ENCODE results near the gene GLOD4. TPM values are rescaled to one million over a fixed set of nuclear protein-coding genes. Genes with fewer than 3 reads are reported as not detected.
"Not testable (repeated sequence)": the region's sequence is repeated elsewhere in the genome, so short reads cannot be mapped to it uniquely, and the experiment has no call there.

Gene GLOD4
- polyA plus RNA-seq, 3 donors from 2014 or later: 90.8 to 94.9 (median 92.0) TPM

GRCh38 chr17:796609-797008 is 14.5 kb upstream of the GLOD4 start:
- Mint-ChIP-seq H3K27me3 (ENCODE audit: low read depth in 3 of 3) (peaks cover 0 to 3% (median 1%) of the 10 kb centered on the region in 3 donors), H3K4me1 (peaks cover 7% of the 10 kb centered on the region in 2 donors), H3K36me3 (peaks cover 0 to 9% (median 2%) of the 10 kb centered on the region in 3 donors), H3K4me3 (no peak overlapping the region), H3K27ac (no peak overlapping the region), H3K9me3 (no peaks in the 10 kb centered on the region)
- no peak for DNase-seq

- peaks cover 7 to 10% of the 10 kb centered on the region in 2 donors for H3K4me1 Mint-ChIP-seq
- DNase-seq: no peak
- H3K4me3 Mint-ChIP-seq: no peak overlapping the region
- no peak overlapping the region for H3K27ac Mint-ChIP-seq
- H3K27me3 Mint-ChIP-seq (ENCODE audit: low read depth in 3 of 3): peaks cover 0 to 3% (median 1%) of the 10 kb centered on the region in 3 donors
- H3K36me3 Mint-ChIP-seq: peaks cover 5 to 16% (median 11%) of the 10 kb centered on the region in 3 donors
- no peaks in the 10 kb centered on the region for H3K9me3 Mint-ChIP-seq
Observed at GRCh38 chr17:795721-796120, 13.6 kb upstream of the GLOD4 start.

- DNase-seq: no peak
- H3K4me3 Mint-ChIP-seq: no peak overlapping the region
- peaks cover 0 to 3% (median 1%) of the 10 kb centered on the region in 3 donors for H3K27me3 Mint-ChIP-seq (ENCODE audit: low read depth in 3 of 3)
- no peaks in the 10 kb centered on the region for H3K9me3 Mint-ChIP-seq
- peaks cover 7 to 10% of the 10 kb centered on the region in 2 donors for H3K4me1 Mint-ChIP-seq
- peaks cover 5 to 16% (median 11%) of the 10 kb centered on the region in 3 donors for H3K36me3 Mint-ChIP-seq
- no peak overlapping the region for H3K27ac Mint-ChIP-seq
Observed at GRCh38 chr17:795276-795675, 13.2 kb upstream of the GLOD4 start.

- Mint-ChIP-seq H3K4me3 (no peak overlapping the region), H3K4me1 (peaks cover 7 to 10% of the 10 kb centered on the region in 2 donors), H3K9me3 (no peaks in the 10 kb centered on the region), H3K36me3 (peaks cover 5 to 16% (median 14%) of the 10 kb centered on the region in 3 donors), H3K27me3 (ENCODE audit: low read depth in 3 of 3) (peaks cover 0 to 1% (median 1%) of the 10 kb centered on the region in 3 donors), H3K27ac (peak overlapping the region in 1 of 6 donors; percentile 25)
- peak in 2 of 3 donors; percentile 16 to 19 for DNase-seq
Observed at GRCh38 chr17:794876-795275, 12.8 kb upstream of the GLOD4 start.

GRCh38 chr17:792277-792676 is 10.2 kb upstream of the GLOD4 start:
- Mint-ChIP-seq H3K9me3 (no peaks in the 10 kb centered on the region), H3K4me3 (no peak overlapping the region), H3K27me3 (ENCODE audit: low read depth in 3 of 3) (peaks cover 0 to 1% (median 0%) of the 10 kb centered on the region in 3 donors), H3K36me3 (peaks cover 7 to 21% (median 17%) of the 10 kb centered on the region in 3 donors), H3K4me1 (peaks cover 7 to 10% of the 10 kb centered on the region in 2 donors), H3K27ac (no peak overlapping the region)
- no peak for DNase-seq

- DNase-seq: no peak
- no peak overlapping the region for H3K4me3 Mint-ChIP-seq
- peaks cover 0 to 1% (median 0%) of the 10 kb centered on the region in 3 donors for H3K27me3 Mint-ChIP-seq (ENCODE audit: low read depth in 3 of 3)
- peaks cover 7 to 10% of the 10 kb centered on the region in 2 donors for H3K4me1 Mint-ChIP-seq
- no peak overlapping the region for H3K27ac Mint-ChIP-seq
- peaks cover 9 to 21% (median 20%) of the 10 kb centered on the region in 3 donors for H3K36me3 Mint-ChIP-seq
- H3K9me3 Mint-ChIP-seq: no peaks in the 10 kb centered on the region
Observed at GRCh38 chr17:791829-792228, 9.7 kb upstream of the GLOD4 start.

- peaks cover 9 to 21% (median 20%) of the 10 kb centered on the region in 3 donors for H3K36me3 Mint-ChIP-seq
- H3K4me3 Mint-ChIP-seq: peak overlapping the region in 1 of 5 donors; percentile 44
- not testable (repeated sequence) for H3K9me3 Mint-ChIP-seq; H3K27me3 Mint-ChIP-seq (ENCODE audit: low read depth in 3 of 3); DNase-seq; H3K27ac Mint-ChIP-seq
- peaks cover 7 to 10% of the 10 kb centered on the region in 2 donors for H3K4me1 Mint-ChIP-seq
Observed at GRCh38 chr17:790874-791247, 8.8 kb upstream of the GLOD4 start.

GRCh38 chr17:789931-790873 is 8.1 kb upstream of the GLOD4 start:
- DNase-seq; H3K27ac Mint-ChIP-seq; H3K4me3 Mint-ChIP-seq; H3K27me3 Mint-ChIP-seq (ENCODE audit: low read depth in 3 of 3); H3K9me3 Mint-ChIP-seq: not testable (repeated sequence)
- Mint-ChIP-seq H3K4me1 (peaks cover 9 to 12% of the 10 kb centered on the region in 2 donors), H3K36me3 (peaks cover 9 to 21% (median 20%) of the 10 kb centered on the region in 3 donors)

- Mint-ChIP-seq H3K9me3 (no peaks in the 10 kb centered on the region), H3K4me1 (peaks cover 4 to 12% of the 10 kb centered on the region in 2 donors), H3K27me3 (ENCODE audit: low read depth in 3 of 3) (no peaks in the 10 kb centered on the region), H3K36me3 (peaks cover 9 to 21% (median 20%) of the 10 kb centered on the region in 3 donors), H3K4me3 (no peak overlapping the region), H3K27ac (no peak overlapping the region)
- DNase-seq: no peak
Observed at GRCh38 chr17:789160-789840, 7.2 kb upstream of the GLOD4 start.

- Mint-ChIP-seq H3K27ac (no peak overlapping the region), H3K4me1 (peaks cover 10 to 19% of the 10 kb centered on the region in 2 donors), H3K4me3 (no peak overlapping the region), H3K27me3 (ENCODE audit: low read depth in 3 of 3) (no peaks in the 10 kb centered on the region), H3K9me3 (no peaks in the 10 kb centered on the region), H3K36me3 (peaks cover 9 to 21% (median 20%) of the 10 kb centered on the region in 3 donors)
- no peak for DNase-seq
Observed at GRCh38 chr17:788551-788950, 6.5 kb upstream of the GLOD4 start.

- Mint-ChIP-seq H3K4me1 (peaks cover 17 to 25% of the 10 kb centered on the region in 2 donors), H3K9me3 (no peaks in the 10 kb centered on the region), H3K27ac (no peak overlapping the region), H3K4me3 (no peak overlapping the region), H3K36me3 (peaks cover 9 to 21% (median 18%) of the 10 kb centered on the region in 3 donors), H3K27me3 (ENCODE audit: low read depth in 3 of 3) (peaks cover 0 to 4% (median 0%) of the 10 kb centered on the region in 3 donors)
- no peak for DNase-seq
Observed at GRCh38 chr17:787641-788221, 5.7 kb upstream of the GLOD4 start.

GRCh38 chr17:785901-786300 is 3.8 kb upstream of the GLOD4 start:
- peaks cover 7 to 14% (median 9%) of the 10 kb centered on the region in 3 donors for H3K27me3 Mint-ChIP-seq (ENCODE audit: low read depth in 3 of 3)
- peaks cover 28 to 43% of the 10 kb centered on the region in 2 donors for H3K4me1 Mint-ChIP-seq
- H3K36me3 Mint-ChIP-seq: peaks cover 5 to 11% (median 6%) of the 10 kb centered on the region in 3 donors
- not testable (repeated sequence) for DNase-seq, H3K4me3 Mint-ChIP-seq, H3K27ac Mint-ChIP-seq, H3K9me3 Mint-ChIP-seq

GRCh38 chr17:784143-784542 is 2.1 kb upstream of the GLOD4 start:
- Mint-ChIP-seq H3K27ac (peak overlapping the region in 1 of 6 donors; percentile 30), H3K27me3 (ENCODE audit: low read depth in 3 of 3) (peaks cover 7 to 14% (median 9%) of the 10 kb centered on the region in 3 donors), H3K4me1 (peaks cover 31 to 50% of the 10 kb centered on the region in 2 donors), H3K9me3 (no peaks in the 10 kb centered on the region), H3K4me3 (peak overlapping the region; percentile 45 to 97 (median 96)), H3K36me3 (peaks cover 4 to 7% (median 5%) of the 10 kb centered on the region in 3 donors)
- no peak for DNase-seq
